ENCODE measurements around the gene SGPL1.
"Not testable (repeated sequence)": the region's sequence is repeated elsewhere in the genome, so short reads cannot be mapped to it uniquely, and the experiment has no call there.

The SGPL1 gene

GRCh38 chr10:70851597-70852475, 36.1 kb downstream of the SGPL1 start:
- no peak for TF ChIP-seq CTCF (IDR thresholded peaks at IDR 0.05; ENCODE audit: borderline replicate concordance, insufficient read depth, low read depth, low read length)
- H3K4me3 ChIP-seq (ENCODE audit: low read depth, low read length), result no peak overlapping the region

GRCh38 chr10:70853038-70853437, 37.3 kb downstream of the SGPL1 start:
- no peak overlapping the region for H3K4me3 ChIP-seq (ENCODE audit: low read depth, low read length)
- TF ChIP-seq CTCF (IDR thresholded peaks at IDR 0.05; ENCODE audit: borderline replicate concordance, insufficient read depth, low read depth, low read length), result no peak

- no peak overlapping the region for H3K4me3 ChIP-seq (ENCODE audit: low read depth, low read length)
- no peak for TF ChIP-seq CTCF (IDR thresholded peaks at IDR 0.05; ENCODE audit: borderline replicate concordance, insufficient read depth, low read depth, low read length)
Measured at GRCh38 chr10:70853457-70853856, 37.7 kb downstream of the SGPL1 start.

GRCh38 chr10:70856454-70856853, 40.7 kb downstream of the SGPL1 start:
- no peak overlapping the region for H3K4me3 ChIP-seq (ENCODE audit: low read depth, low read length)
- TF ChIP-seq CTCF (IDR thresholded peaks at IDR 0.05; ENCODE audit: borderline replicate concordance, insufficient read depth, low read depth, low read length), result no peak

- no peak for TF ChIP-seq CTCF (IDR thresholded peaks at IDR 0.05; ENCODE audit: borderline replicate concordance, insufficient read depth, low read depth, low read length)
- no peak overlapping the region for H3K4me3 ChIP-seq (ENCODE audit: low read depth, low read length)
Measured at GRCh38 chr10:70858759-70859158, 43.0 kb downstream of the SGPL1 start.

- not testable (repeated sequence) for H3K4me3 ChIP-seq (ENCODE audit: low read depth, low read length)
Measured at GRCh38 chr10:70861495-70862197, 45.9 kb downstream of the SGPL1 start.

GRCh38 chr10:70863470-70864160, 47.9 kb downstream of the SGPL1 start:
- no peak for TF ChIP-seq CTCF (IDR thresholded peaks at IDR 0.05; ENCODE audit: borderline replicate concordance, insufficient read depth, low read depth, low read length)
- H3K4me3 ChIP-seq (ENCODE audit: low read depth, low read length), result no peak overlapping the region
